ENCODE measurements around the gene CASD1. TPM values are rescaled to one million over a fixed set of nuclear protein-coding genes. Genes with fewer than 3 reads are reported as not detected.

The CASD1 gene
- total RNA-seq, 2 experiments from 2014 or later: 19.6 to 24.7 TPM

GRCh38 chr7:94478648-94479214 lies 30.9 kb upstream of the CASD1 start:
- no peak for DNase-seq (ENCODE audit: low spot score)
- no peaks in the 10 kb centered on the region for H3K9me3 ChIP-seq (ENCODE audit: low read length)
- intact Hi-C loops (cut with micrococcal nuclease; ENCODE audit: unreplicated experiment): no loop called here
- H4K20me1 ChIP-seq (ENCODE audit: insufficient read depth, low read length): no peaks in the 10 kb centered on the region
- H3K9me2 ChIP-seq (ENCODE audit: insufficient read depth, low read length): no peaks in the 10 kb centered on the region
- H3K79me2 ChIP-seq (ENCODE audit: insufficient read depth, low read depth, low read length): no peaks in the 10 kb centered on the region
- no peaks in the 10 kb centered on the region for H3K36me3 ChIP-seq (ENCODE audit: insufficient read depth, low read length)
- ChIA-PET POLR2A (no interaction called here), CTCF (ENCODE audit: unreplicated experiment) (no interaction called here)
- no peaks in the 10 kb centered on the region for H3K4me1 ChIP-seq (ENCODE audit: insufficient read depth, low read length, poor library complexity, severe bottlenecking)
- BruUV-seq (replicated peaks): no TSS peak
- H3K4me3 ChIP-seq (ENCODE audit: low read depth, low read length, poor library complexity, severe bottlenecking): no peak overlapping the region
- H2AFZ ChIP-seq (ENCODE audit: low read length): no peak overlapping the region
- H3K27ac ChIP-seq (ENCODE audit: low read depth, low read length, poor library complexity, severe bottlenecking): no peak overlapping the region
- no peak overlapping the region for H3K4me2 ChIP-seq (ENCODE audit: low read length)
- TF ChIP-seq, protein P1, sequence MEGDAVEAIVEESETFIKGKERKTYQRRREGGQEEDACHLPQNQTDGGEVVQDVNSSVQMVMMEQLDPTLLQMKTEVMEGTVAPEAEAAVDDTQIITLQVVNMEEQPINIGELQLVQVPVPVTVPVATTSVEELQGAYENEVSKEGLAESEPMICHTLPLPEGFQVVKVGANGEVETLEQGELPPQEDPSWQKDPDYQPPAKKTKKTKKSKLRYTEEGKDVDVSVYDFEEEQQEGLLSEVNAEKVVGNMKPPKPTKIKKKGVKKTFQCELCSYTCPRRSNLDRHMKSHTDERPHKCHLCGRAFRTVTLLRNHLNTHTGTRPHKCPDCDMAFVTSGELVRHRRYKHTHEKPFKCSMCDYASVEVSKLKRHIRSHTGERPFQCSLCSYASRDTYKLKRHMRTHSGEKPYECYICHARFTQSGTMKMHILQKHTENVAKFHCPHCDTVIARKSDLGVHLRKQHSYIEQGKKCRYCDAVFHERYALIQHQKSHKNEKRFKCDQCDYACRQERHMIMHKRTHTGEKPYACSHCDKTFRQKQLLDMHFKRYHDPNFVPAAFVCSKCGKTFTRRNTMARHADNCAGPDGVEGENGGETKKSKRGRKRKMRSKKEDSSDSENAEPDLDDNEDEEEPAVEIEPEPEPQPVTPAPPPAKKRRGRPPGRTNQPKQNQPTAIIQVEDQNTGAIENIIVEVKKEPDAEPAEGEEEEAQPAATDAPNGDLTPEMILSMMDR (conservative IDR thresholded peaks at IDR 0.05; ENCODE audit: low read length): no peak
- no peak for TF ChIP-seq EZH2phosphoT487 (IDR thresholded peaks at IDR 0.05; ENCODE audit: borderline replicate concordance, low read depth, low read length)

- intact Hi-C loops (cut with micrococcal nuclease; ENCODE audit: unreplicated experiment): no loop called here
- Histone ChIP-seq H3K4me2 (ENCODE audit: low read length) (no peak overlapping the region), H3K4me3 (ENCODE audit: low read depth, low read length, poor library complexity, severe bottlenecking) (no peak overlapping the region), H3K27ac (ENCODE audit: low read depth, low read length, poor library complexity, severe bottlenecking) (no peak overlapping the region), H3K4me1 (ENCODE audit: insufficient read depth, low read length, poor library complexity, severe bottlenecking) (no peaks in the 10 kb centered on the region), H2AFZ (ENCODE audit: low read length) (no peak overlapping the region), H3K9me2 (ENCODE audit: insufficient read depth, low read length) (no peaks in the 10 kb centered on the region), H3K9me3 (ENCODE audit: low read length) (no peaks in the 10 kb centered on the region), H4K20me1 (ENCODE audit: insufficient read depth, low read length) (no peaks in the 10 kb centered on the region), H3K36me3 (ENCODE audit: insufficient read depth, low read length) (no peaks in the 10 kb centered on the region), H3K79me2 (ENCODE audit: insufficient read depth, low read depth, low read length) (no peaks in the 10 kb centered on the region)
- DNase-seq (ENCODE audit: low spot score): no peak
- ChIA-PET POLR2A (interaction anchor here (0.7 to 1.5 kb wide), 2 partner anchors 11 to 15 kb away, joined by 3 read pairs; no protein-coding TSS in a partner anchor), CTCF (ENCODE audit: unreplicated experiment) (no interaction called here)
- BruUV-seq (replicated peaks): no TSS peak
- TF ChIP-seq EZH2phosphoT487 (IDR thresholded peaks at IDR 0.05; ENCODE audit: borderline replicate concordance, low read depth, low read length): no peak
- TF ChIP-seq, protein P1 (conservative IDR thresholded peaks at IDR 0.05; ENCODE audit: low read length): no peak
Measured at GRCh38 chr7:94481279-94481678, 28.3 kb upstream of the CASD1 start.

- DNase-seq (ENCODE audit: low spot score): no peak
- H3K4me2 ChIP-seq (ENCODE audit: low read length): no peak overlapping the region
- BruUV-seq (replicated peaks): no TSS peak
- POLR2A ChIA-PET: no interaction called here
- CTCF ChIA-PET (ENCODE audit: unreplicated experiment): no interaction called here
- no peaks in the 10 kb centered on the region for H3K9me2 ChIP-seq (ENCODE audit: insufficient read depth, low read length)
- H2AFZ ChIP-seq (ENCODE audit: low read length): no peak overlapping the region
- H3K79me2 ChIP-seq (ENCODE audit: insufficient read depth, low read depth, low read length): no peaks in the 10 kb centered on the region
- TF ChIP-seq EZH2phosphoT487 (IDR thresholded peaks at IDR 0.05; ENCODE audit: borderline replicate concordance, low read depth, low read length): no peak
- TF ChIP-seq, protein P1 (conservative IDR thresholded peaks at IDR 0.05; ENCODE audit: low read length): no peak
- no peaks in the 10 kb centered on the region for H3K36me3 ChIP-seq (ENCODE audit: insufficient read depth, low read length)
- H3K9me3 ChIP-seq (ENCODE audit: low read length): no peaks in the 10 kb centered on the region
- no peak overlapping the region for H3K4me3 ChIP-seq (ENCODE audit: low read depth, low read length, poor library complexity, severe bottlenecking)
- H3K27ac ChIP-seq (ENCODE audit: low read depth, low read length, poor library complexity, severe bottlenecking): no peak overlapping the region
- intact Hi-C loops (cut with micrococcal nuclease; ENCODE audit: unreplicated experiment): no loop called here
- no peaks in the 10 kb centered on the region for H4K20me1 ChIP-seq (ENCODE audit: insufficient read depth, low read length)
- H3K4me1 ChIP-seq (ENCODE audit: insufficient read depth, low read length, poor library complexity, severe bottlenecking): no peaks in the 10 kb centered on the region
Measured at GRCh38 chr7:94482796-94483195, 26.8 kb upstream of the CASD1 start.
